GM20431 (cell line): ENCODE results near the gene FAM118B.

Source experiments
- in situ Hi-C: fragments of 300-500 bp; cut with MseI, MboI; formaldehyde crosslinking; loops from one replicate; pipeline ENCODE4 v1.15.0; 2020; ENCODE audit warnings: low sequenced_read_pairs; ENCODE audit not compliant: unreplicated experiment

Gene FAM118B

DNA sequence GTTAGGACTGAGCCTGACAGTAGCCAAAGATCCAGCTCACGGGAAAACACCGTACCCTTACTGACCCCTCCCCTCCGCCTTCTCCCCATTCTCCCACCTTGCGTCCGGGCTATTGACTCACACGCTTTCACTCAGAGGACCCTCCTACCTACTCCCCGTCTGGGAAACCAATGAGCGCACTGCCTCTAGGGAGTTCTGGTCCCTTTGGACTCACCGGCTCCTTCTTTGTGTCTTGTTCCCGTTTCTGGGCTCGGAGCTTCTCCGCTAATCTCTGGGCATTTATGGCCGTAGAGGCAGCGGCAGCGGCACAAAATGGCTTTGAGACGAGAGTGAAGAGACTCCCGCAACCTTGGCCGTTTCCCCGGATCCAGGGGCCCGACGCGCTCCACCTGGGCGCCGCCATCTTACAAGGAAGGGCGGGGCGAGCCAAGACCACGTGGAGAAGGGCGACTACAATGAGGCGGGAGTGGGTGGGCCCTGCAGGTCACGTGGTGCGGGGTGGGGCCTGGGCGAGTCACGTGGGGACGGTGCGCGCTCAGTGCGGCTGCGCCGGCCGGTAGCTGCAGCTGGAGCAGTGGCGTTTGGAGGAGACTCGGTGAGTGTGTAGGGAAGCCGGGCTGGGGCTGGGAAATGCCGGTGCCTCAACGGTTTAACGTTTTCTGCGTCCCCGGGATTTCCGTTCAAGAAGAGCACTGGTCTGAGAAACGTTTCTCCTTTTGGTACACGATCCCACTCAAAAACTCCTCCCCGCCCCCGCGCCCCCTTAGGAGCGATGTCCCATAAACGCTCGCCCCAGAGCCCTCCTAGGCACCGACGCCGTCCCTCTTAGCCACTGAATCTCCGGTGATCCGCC lies at the start of gene FAM118B, which contains the start of gene RPUSD4:
Gene FAM118B (plus strand): TSS at position 547 of the 853 bp plus-strand sequence. CDS start 23,220 bp downstream, outside the sequence.
Gene RPUSD4 (minus strand): TSS at position 415 of the 853 bp plus-strand sequence. CDS start 12 bp downstream, at position 403.
- in situ Hi-C loops, result no loop called here

DNA sequence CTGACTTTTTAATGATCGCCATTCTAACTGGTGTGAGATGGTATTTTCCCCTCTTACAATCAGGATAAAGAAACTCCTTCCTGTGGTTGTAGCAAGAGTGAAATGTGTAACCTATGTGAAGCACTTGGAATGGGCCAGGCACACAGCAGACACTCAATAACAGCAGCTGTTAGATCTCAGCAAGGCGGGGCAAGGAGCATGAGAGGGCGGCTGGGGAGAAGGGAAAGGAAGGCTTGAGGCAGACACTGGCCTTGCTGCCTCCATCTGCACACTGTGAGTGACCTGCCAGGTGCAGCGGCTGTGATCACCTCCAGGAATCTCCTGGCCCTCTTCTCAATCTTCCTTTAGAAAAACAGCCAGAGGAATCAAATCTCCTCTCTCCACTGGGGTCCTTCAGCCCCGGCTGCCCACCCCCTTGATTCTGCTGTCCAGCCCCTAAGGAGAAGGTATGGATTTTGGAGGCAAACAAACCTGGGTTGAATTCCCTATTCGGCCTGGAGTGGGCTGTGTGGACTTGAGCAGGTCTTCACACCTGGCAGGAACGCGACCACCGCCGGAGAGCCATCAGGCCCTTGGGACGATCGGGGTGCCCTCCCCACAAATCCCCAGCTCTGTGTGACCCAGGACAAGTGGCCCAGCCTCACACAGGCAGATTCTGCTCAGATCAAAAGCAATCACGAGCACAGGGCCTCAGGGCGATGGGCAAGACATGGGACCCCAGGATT lies 49.1 kb upstream of the FAM118B start:
- in situ Hi-C loops, result no loop called here

DNA sequence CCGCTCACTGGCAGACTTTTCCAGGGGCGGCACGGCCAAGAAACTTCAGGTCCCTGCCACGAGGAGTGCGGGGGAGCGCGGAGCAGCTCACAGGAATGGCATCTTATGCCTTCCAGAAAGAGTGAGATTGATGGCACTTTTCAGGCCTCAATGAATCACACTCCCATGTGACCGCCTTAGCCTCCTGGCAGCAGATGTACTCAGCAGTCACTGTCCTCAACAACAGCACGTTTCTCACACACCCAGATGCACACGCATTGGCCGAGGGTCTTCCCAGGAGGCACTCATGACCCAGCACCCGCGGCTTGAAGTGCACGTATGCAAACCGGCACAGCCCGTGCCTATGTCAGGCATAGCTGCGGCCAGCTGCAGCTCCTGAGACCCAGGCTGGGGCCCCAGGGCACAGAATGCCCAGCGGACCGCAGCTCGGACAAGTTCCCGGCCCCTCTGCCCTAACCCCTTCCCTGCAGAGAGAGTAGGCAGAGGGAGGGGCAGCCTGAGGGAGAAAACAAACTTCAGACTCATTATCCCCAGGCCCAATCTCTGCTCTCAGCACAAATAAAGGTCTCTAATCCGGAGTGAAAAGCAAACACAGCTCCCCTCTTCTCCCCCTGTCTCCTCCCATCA lies 48.4 kb upstream of the FAM118B start:
- in situ Hi-C loops, result no loop called here

DNA sequence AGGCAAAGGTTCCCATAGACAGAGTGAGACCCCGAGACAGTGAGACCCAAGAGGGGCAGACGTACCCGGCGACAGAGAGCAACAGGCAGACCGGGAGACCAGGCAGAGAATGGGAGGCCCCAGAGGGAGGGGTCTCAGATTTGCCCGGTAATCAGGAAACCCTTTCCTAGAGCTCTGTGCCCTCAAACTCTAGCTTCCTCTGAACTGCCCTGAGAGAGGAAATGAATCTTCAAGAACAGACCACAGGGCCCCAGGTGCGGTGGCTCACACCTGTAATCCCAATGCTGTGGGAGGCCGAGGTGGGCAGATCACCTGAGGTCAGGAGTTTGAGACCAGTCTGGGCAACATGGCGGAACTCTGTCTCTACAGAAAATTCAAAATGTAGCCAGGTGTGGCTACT lies 47.8 kb upstream of the FAM118B start:
- in situ Hi-C loops, result no loop called here

DNA sequence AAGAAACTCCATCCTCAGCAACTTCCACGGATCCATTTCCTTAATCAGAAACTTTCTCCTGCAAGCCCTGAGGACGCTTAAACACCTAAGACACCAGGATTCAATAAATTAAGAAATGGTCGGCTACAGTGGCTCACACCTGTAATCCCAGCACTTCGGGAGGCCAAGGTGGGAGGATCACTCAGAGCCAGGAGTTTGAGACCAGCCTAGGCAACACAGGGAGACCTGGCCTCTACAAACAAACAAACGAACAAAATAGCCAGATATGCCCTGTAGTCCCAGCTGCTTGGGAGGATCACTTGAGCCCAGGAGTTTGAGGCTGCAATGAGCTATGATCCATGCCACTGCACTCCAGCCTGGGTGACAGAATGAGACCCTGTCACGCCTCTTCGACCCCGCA lies 46.8 kb upstream of the FAM118B start:
- in situ Hi-C loops, result no loop called here

DNA sequence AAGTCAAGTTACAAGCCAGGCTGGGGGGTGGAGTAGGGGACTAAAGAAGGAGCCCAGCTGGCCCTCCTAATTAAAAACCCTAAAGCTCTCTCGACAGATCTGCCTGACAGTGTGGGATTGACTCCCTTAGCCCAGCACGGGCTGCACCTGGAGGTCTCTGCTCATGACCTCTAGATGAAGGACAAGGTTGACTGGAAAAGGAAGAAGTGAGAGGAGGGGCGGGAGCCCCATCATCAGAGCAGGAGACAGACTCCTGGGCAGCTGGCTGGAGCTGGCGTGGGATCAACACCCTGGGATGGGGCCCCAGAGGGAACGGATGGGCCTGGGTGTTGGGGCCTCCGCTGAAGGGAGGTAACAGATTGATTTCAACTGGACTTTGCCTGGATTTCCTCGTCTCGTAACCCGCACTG lies 46.3 kb upstream of the FAM118B start:
- in situ Hi-C loops, result no loop called here

DNA sequence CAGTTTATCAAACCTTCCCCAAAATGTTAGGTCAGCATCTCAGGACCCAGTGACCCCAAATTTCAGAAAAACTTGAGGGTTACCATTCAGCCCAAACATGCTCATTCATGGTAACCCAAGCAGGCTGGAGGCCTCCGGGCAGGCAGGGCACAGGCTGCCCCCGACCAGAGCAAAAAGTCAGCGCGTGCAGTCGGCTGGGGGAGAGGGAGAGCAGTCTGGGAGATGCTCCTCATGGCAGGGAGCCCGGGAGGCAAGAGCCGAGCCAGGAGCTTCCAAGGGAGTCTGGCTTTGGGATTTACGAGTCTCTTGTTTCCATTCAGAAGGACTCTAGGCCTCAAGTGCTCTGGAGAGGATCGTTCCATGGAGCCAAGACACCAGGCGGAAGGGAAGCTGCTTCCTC lies 45.8 kb upstream of the FAM118B start:
- in situ Hi-C loops, result no loop called here

DNA sequence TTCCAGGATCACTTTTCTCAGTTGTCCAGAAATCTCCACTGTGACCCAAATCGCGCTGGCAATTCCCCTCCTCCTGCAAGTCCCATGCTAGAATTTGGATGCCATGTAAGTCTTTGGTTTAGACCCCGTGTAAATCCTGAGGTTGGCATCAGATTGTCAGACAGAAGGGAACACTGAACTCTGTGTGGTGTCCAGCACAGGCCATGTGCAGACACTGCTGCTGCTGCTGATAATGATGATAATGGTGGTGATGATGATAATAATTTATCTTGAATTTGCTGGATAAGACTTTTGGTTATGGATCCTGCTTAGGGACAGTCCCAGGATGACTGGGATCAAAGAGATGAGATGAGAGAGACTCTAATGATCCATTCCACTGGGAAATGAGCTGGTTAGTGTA lies 45.2 kb upstream of the FAM118B start:
- in situ Hi-C loops, result no loop called here

DNA sequence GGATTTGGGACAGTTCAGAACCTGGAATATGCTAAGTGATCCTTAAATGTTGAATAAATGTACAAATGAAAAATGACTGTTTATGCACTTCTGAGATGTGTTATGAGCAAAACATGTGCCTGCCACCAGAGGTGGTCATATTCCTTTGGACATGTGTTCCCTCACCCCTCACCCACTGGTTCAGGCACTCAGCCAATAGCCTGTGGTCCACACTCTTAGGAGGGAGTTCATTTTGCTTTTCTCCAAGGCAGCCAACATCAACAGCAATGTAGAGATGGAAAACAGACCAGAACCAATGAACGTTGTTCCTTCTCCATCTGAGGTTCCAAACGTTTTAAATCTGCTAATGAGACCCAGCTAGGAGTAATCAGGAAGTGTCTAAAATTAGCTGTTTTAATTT lies 44.1 kb upstream of the FAM118B start:
- in situ Hi-C loops, result no loop called here

DNA sequence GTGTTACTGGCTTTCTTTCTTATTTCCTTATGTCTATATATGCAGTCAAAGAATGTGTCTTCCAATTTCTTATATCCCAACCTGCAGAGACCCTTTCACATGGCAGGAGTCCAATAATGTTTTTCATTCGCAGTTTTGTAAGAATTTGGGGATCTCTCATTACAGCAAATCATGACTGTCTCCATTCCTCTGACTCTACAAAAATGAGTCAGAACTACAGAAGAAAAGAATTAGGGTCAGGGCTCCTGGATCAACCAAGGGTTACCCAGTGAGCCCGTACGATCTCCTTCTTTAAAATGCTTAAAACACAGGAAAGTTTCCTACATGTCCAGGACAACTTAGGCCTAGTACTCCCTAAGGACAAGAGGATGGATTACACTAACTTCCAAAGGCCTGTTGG lies 42.3 kb upstream of the FAM118B start:
- in situ Hi-C loops, result no loop called here

DNA sequence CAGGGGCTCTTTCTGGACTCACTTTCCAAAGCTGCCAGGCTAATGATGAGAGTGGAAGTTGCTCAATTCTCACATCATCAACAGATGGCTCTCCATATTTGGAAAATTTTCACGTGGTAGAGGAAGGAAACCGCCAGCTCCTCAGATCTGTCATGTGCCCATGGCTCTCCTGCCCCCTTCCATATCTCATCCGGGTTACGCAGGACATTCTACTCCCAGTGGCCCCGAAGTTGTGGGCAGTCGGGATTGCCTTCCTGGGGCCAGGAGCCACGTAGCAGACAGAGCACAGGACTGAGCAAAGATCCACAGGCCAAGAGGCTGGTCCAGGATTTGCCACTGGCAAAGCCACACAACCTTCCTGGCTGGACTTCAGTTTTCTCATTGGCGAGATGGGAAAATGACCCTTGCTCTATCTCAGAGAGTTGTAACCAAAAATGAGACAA lies 39.0 kb upstream of the FAM118B start:
- in situ Hi-C loops, result no loop called here

DNA sequence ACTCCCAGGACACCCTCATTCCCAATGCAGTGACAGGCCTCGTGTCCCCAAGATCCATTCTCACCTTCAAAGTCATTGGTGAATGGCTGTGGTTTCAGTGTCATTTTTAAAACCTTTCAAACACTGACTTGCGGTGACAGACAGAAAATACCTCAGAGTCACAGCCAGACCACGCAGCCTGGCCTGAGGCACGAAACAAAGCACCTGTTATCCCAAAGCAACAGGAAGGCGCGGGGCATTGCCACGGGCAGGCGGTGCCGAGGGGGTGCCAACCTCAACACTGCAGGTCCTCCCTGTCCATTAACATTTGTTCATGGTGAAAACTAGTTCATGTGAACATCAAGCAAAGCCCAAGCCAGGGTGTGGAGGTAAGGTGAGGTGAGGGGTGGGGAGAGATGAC lies 38.3 kb upstream of the FAM118B start:
- in situ Hi-C loops, result no loop called here

DNA sequence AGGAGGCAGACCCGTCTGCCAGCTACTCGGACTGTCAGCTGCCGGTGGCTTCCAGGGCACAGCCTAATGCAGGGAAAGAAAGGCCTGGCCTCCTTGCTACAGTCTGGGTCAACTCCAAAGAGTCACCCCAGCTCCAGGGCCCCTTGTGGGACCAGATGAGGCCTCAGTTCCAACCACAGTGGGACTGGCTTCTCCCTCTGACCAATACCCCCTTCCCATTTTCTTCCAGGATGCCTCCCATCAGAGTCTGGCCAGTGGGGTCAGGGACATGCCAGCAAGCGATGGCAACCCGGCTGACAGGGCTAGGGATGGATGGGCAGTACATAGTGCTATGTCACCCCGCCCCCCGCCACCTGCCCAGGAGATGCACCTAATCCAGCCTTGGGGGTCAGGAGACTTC lies 36.8 kb upstream of the FAM118B start:
- in situ Hi-C loops, result no loop called here

DNA sequence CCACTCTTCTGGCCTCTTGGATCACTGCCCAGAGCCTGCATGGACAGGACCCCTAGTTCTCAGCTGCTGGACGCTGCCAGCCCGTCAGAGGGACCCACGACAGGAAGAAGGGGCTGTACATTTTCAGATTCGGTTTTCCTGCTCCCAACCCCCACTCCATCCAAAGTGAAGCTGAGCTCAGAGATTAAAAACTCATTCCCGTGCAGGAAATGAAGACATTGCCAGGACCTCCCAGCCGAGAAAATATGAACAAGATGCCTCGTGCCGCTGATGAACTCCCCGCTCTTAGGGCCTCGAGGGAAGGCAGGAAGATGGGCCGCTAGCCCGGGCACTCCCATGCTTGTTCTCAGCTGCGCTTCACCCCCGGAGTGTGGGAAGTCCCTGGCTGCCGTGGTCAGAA lies 36.2 kb upstream of the FAM118B start:
- in situ Hi-C loops, result no loop called here

DNA sequence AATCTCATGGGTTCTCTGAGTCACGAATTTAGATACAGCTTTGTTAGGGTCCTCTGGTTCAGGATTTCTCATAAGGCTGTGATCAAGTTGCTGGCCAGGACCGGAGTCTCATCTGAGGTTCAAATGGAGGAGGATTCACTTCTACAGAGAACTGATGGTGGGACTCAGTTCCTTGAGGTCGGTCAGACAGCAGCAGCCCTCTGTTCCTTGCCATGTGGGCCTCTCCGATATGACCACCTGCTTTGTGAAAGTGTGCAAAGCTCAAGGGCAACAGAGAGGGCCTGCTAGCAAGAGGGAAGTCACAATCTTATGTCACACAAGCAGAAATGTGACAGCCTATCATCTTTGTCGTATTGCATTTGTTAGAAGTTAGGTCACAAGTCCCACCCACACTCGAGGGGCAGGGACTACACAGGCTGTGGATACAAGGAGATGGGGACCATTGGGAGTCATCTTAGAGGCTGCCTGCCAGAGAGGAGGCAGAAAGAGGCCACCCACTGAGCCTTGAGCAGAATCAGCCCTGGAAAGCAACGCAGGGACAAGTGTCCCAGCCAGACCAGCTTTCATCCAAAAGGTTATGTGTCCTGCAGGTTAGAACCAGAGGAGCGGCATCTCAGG lies 34.6 kb upstream of the FAM118B start:
- in situ Hi-C loops, result no loop called here

DNA sequence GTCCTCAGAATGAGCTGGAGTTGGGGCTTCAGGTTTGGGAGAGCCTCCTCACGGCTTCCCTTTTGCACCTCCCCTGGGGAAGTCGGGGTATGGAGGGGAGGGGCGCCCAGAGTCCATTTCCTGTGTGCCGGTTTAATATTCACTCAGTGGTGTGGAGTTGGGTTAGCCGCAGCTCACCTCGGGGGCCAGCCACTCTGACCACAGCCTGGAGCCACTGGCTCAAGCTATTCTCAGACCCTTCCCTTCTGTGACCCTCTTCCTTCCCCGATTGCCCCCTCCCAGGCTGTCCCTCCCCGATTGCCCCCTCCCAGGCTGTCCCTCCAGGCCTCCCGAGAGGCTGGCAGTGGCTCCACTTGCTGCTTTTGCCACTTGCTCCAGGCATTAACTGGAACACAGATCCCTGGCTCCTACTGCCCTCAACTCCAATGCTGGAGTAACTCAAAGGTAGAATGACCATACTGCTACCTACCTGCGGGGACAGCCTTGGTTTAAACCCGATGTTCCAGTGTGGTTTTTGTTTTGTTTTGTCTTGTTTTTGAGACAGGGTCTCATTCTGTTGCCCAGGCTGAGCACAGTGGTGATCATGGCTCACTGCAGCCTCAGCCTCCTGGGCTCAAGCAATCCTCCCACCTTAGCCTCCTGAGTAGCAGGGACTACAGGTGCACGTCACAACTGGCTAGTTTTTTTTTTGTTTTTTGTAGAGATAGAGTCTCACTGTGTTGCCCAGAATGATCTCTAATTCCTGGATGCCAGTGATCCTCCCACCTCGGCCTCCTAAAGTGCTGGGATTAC lies 29.4 kb upstream of the FAM118B start:
- in situ Hi-C loops, result loop anchor here (10.0 kb wide), 1 partner anchor 257 kb away; no protein-coding TSS in a partner anchor

DNA sequence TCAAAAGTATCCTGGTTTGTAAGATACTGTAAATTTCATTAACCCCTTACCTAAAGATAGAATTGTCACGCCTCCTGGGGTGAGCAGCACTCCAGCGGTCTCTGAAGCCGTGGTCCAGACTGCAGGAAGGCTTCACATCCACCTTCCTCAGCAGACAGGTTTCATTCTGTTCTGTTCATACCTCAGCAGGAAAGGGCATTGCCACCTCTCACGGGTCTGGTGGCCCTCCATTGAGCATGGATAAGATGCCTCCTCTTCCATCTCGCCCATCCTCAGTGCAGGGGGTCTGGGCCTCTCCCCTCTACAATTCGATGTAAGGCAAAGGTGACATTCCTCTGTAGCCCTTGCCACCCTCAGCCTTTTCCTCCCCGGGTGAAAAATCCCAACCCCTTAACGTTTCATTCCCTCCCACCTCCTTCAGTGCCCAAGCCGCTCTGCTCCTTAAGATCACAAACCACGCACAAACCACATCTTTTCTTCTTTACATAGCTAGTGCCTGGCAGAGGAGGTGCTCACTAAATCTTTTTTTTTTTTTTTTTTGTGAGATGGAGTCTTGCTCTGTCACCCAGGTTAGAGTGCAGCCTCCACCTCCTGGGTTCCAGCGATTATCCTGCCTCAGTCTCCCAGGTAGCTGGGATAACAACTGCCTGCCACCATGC lies 28.7 kb upstream of the FAM118B start:
- in situ Hi-C loops, result loop anchor here (10.0 kb wide), 1 partner anchor 258 kb away; no protein-coding TSS in a partner anchor

DNA sequence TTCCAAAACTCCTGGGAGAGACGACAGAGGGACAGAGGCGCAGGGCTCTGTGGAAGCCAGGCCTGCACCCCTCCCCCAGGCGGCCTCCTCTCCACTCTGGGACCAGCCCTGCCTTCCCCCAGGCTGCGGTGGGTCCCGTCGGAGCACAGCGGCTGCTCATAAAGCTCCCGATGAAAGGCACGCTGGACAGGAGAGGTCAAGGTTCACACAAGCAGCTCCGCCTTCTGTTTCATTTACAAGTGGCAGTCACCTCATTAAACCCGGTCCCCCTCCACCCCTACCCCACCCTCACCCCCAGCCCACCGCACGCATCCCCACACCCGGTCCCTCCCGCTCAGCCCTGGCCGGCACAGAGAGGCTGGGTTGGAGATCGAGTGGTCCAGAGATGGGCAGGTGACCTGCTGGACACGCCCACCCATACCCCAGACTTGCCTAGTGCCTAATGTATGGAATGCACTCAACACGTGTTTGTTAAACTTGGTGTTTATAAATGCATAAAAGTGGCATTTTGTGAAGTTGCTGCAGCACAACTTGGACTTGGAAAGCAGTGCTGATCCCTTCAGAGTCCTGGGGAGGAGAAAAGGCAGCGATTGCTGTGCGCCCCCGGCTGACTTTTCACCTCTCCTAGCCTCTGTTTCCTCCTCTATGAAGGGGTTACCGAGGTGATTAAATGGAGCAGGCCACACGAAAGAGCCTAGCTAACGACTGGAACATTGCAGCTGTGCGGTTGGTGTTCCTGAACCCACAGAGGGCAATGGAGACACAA lies 26.1 kb upstream of the FAM118B start:
- in situ Hi-C loops, result loop anchor here (10.0 kb wide), 1 partner anchor 261 kb away; no protein-coding TSS in a partner anchor
